ENCODE measurements around the gene MOCOS. TPM values are rescaled to one million over a fixed set of nuclear protein-coding genes. Genes with fewer than 3 reads are reported as not detected.
A peak's percentile ranks its signal among the peaks of the same experiment; 100 is the strongest.

MOCOS gene
- total RNA-seq, 4 donors from 2014 or later, result 2.6 to 5.7 (median 4.4) TPM

- intact Hi-C loops (cut with DNase I; ENCODE audit: low total_unique reads) (no loop called here), in situ Hi-C loops (cut with MboI; ENCODE audit: low pct_ligation_motif_present in 1 of 4, low pct_unique_long_range_greater_than_20kb in 1 of 4, low sequenced_read_pairs in 3 of 4) (loop anchor here in 2 of 4 donors (25.0 kb wide), 3 partner anchors 284 to 559 kb away; no protein-coding TSS in a partner anchor)
- H3K27me3 ChIP-seq, result peaks cover 63% of the 10 kb centered on the region
- H3K4me3 ChIP-seq, result peak overlapping the region in 1 of 4 donors; percentile 53
- DNase-seq, result no peak
- 54% methylated on average over 21 of the region's 21 CpGs; no CpG with 5 or more reads in 1 of the 2 donors for WGBS, 2 donors (ENCODE audit: low coverage in 1 of 2)
- H3K4me1 ChIP-seq, result peaks cover 14 to 25% (median 22%) of the 10 kb centered on the region in 4 donors
- no peaks in the 10 kb centered on the region for H3K9me3 ChIP-seq
- no peaks in the 10 kb centered on the region for H3K36me3 ChIP-seq
- no peak for TF ChIP-seq EP300 (IDR thresholded peaks at IDR 0.05; ENCODE audit: low read depth)
- TF ChIP-seq POLR2AphosphoS5 (IDR thresholded peaks at IDR 0.05), result no peak
- TF ChIP-seq CTCF (IDR thresholded peaks at IDR 0.05), result no peak
- TF ChIP-seq POLR2A (IDR thresholded peaks at IDR 0.05), result no peak
- H3K27ac ChIP-seq, result no peak overlapping the region
These were observed 108.6 kb downstream of the MOCOS start for GRCh38 chr18:36295880-36296301.

DNA sequence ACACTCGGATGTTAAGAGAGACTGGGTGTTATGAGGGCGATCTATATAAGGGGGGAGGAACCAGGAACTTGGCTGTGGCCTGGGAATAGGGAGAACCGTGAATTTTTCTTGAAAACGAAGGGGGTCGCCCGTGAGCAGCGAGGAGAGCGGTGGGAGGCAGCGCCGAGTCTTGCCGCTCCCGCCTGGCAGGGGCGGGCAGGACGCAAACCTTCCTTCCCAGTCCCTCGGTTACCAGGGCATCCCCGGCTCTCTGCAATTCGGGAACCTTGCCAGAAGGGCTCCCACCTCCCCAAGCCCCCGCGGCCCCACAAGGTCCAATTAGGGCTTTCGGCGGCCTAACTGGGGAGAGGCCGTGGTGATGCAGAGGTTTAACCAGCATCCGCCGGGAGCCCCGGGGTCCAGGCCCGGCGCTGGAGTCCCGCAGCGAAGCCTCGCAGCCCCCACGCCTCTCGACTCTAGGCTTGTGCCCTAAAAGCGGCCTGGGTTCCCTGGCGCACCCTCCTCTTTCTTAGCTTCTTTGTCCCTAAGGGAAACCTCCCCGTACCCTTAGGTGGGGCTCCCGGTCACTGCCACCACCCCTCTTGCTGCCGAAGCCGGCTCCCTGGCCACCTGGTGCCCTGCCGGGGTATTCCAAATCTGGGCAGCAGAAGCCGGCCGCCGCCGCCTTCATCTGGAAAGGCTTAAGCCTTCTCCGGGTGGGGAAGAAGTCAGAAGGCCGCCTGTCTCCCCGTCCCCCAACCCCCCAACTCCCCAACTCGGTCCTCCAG, 109.5 kb downstream of the MOCOS start:
- intact Hi-C loops (cut with DNase I; ENCODE audit: low total_unique reads) (no loop called here), in situ Hi-C loops (cut with MboI; ENCODE audit: low pct_ligation_motif_present in 1 of 4, low pct_unique_long_range_greater_than_20kb in 1 of 4, low sequenced_read_pairs in 3 of 4) (loop anchor here in 2 of 4 donors (25.0 kb wide), 3 partner anchors 285 to 560 kb away; no protein-coding TSS in a partner anchor)
- 2 to 3% methylated on average over 7 to 46 of the region's 47 CpGs for WGBS, 2 donors (ENCODE audit: low coverage in 1 of 2)
- peak overlapping the region; percentile 40 to 87 (median 53) for H3K4me3 ChIP-seq
- peaks cover 14 to 25% (median 22%) of the 10 kb centered on the region in 4 donors for H3K4me1 ChIP-seq
- peaks cover 63% of the 10 kb centered on the region for H3K27me3 ChIP-seq
- H3K9me3 ChIP-seq, result no peaks in the 10 kb centered on the region
- TF ChIP-seq POLR2A (IDR thresholded peaks at IDR 0.05), result no peak
- TF ChIP-seq CTCF (IDR thresholded peaks at IDR 0.05), result peak in 3 of 5 experiments; percentile 2 to 24 (median 4)
- peak; percentile 36 for DNase-seq
- peak overlapping the region; percentile 56 to 67 (median 60) for H3K27ac ChIP-seq
- H3K36me3 ChIP-seq, result no peaks in the 10 kb centered on the region

DNA sequence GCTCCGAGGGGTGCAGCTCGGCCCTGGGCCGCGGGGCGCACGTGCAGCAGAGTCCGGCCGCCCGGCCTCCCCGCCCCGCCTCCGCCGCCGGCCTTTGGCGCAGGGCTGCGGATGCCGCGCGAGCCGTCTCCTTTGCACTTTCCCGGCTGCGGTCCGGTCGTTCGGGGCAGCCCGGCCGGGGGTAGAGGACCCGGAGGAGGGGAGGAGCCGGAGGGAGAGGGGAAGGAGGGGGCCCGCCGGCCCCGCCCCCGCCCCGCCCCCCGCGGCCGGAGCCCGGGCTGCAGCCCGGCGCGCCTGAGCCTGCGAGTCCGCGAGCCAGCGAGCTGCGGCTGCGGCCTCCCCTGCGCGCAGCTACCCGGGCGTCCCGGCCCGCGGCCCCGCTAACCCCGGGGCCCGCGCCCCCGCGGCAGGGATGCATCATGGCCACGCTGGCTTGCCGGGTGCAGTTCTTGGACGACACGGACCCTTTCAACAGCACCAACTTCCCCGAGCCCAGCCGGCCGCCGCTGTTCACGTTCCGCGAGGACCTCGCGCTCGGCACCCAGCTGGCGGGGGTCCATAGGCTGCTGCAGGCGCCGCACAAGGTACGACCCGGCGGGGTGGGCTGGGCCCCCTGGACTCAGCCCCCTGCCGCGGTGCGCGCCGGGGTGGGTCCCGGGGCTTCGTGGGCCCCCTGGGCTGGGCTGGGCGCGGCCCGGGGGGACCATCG, 110.3 kb downstream of the MOCOS start, which contains the start of gene FHOD3:
Gene FHOD3 (plus strand): TSS at position 297 of the 709 bp plus-strand sequence. CDS start 123 bp downstream, at position 420.
- intact Hi-C loops (cut with DNase I; ENCODE audit: low total_unique reads) (no loop called here), in situ Hi-C loops (cut with MboI; ENCODE audit: low pct_ligation_motif_present in 1 of 4, low pct_unique_long_range_greater_than_20kb in 1 of 4, low sequenced_read_pairs in 3 of 4) (loop anchor here in 2 of 4 donors (25.0 kb wide), 3 partner anchors 285 to 560 kb away; no protein-coding TSS in a partner anchor)
- TF ChIP-seq EP300 (IDR thresholded peaks at IDR 0.05; ENCODE audit: low read depth) (no peak), CTCF (IDR thresholded peaks at IDR 0.05) (no peak), POLR2AphosphoS5 (IDR thresholded peaks at IDR 0.05) (no peak), POLR2A (IDR thresholded peaks at IDR 0.05) (no peak)
- 5% methylated on average over 54 of the region's 91 CpGs; no CpG with 5 or more reads in 1 of the 2 donors for WGBS, 2 donors (ENCODE audit: low coverage in 1 of 2)
- DNase-seq, result peak; percentile 48
- peak within 1 kb of the TSS; percentile 56 to 67 (median 60) for H3K27ac ChIP-seq
- peaks cover 63% of the 10 kb centered on the region for H3K27me3 ChIP-seq
- H3K9me3 ChIP-seq, result no peaks in the 10 kb centered on the region
- H3K4me3 ChIP-seq, result peak within 1 kb of the TSS; percentile 53 to 87 (median 57)
- peaks cover 14 to 25% (median 22%) of the 10 kb centered on the region in 4 donors for H3K4me1 ChIP-seq
- no peaks in the 10 kb centered on the region for H3K36me3 ChIP-seq

All from transverse colon (tissue), 4 donors.